Mucosa of descending colon (tissue), 3 donors: Measurements from ENCODE around the gene LAMA5. TPM values are rescaled to one million over a fixed set of nuclear protein-coding genes. Genes with fewer than 3 reads are reported as not detected.

Experiments used
- ATAC-seq: fragments of 200-7000 bp; cut with Tn5 transposase; one replicate; pipeline ENCODE4 v1.9.1; 2020; ENCODE audit warnings: mild to moderate bottlenecking, moderate library complexity
- DNase-seq, 3 donors: peaks; one replicate each; pipeline ENCODE4 v3.0.0-alpha.2; 2020
- H3K36me3 ChIP-seq: fragments of 200-600 bp; one replicate; pipeline ENCODE4 v1.8.0; 2021; ENCODE audit warnings: low read depth, mild to moderate bottlenecking
- H3K4me1 ChIP-seq: fragments of 200-600 bp; one replicate; pipeline ENCODE4 v1.8.0; 2021; ENCODE audit warnings: low read depth, mild to moderate bottlenecking
- H3K4me3 ChIP-seq: fragments of 200-600 bp; one replicate; pipeline ENCODE4 v1.8.0; 2021; ENCODE audit warnings: mild to moderate bottlenecking
- H3K9me3 ChIP-seq: fragments of 200-600 bp; one replicate; pipeline ENCODE4 v1.8.0; 2021; ENCODE audit warnings: mild to moderate bottlenecking
- CTCF ChIP-seq: fragments of 200-600 bp; IDR thresholded peaks from one replicate; pipeline ENCODE4 v1.8.0; 2022; ENCODE audit warnings: antibody characterized with exemption, mild to moderate bottlenecking
- intact Hi-C, 2 donors: fragments of 100-400 bp; cut with DNase I in 1 of 2; cut with micrococcal nuclease in 1 of 2; formaldehyde crosslinking; loops; one replicate each; pipeline versions ENCODE4 v1.11.0 to v1.11.1; 2022; cut with DNase I, micrococcal nuclease
- total RNA-seq, 3 donors: library from RNA; stranded (reverse); fragmentation: NEBNext Ultra II Directional in 2 of 3; extraction: Animal tissue kit (Norgen Biotek cat#: 25700) in 2 of 3; gene quantifications; one replicate each; pipeline versions ENCODE4 v1.2.1 to v1.2.4, GENCODE V29; 2021 to 2023
- donor health status: DM: no; HTN: no; CAD: no; lungs with moderate emphysema.
- donor health status: DM: no; HTN: no; CAD: no.
- donor health status: DM: no; HTN: yes; CAD: no.

The LAMA5 gene
- total RNA-seq, 3 donors from 2014 or later = 21.8 to 335 (median 40.7) TPM

DNA sequence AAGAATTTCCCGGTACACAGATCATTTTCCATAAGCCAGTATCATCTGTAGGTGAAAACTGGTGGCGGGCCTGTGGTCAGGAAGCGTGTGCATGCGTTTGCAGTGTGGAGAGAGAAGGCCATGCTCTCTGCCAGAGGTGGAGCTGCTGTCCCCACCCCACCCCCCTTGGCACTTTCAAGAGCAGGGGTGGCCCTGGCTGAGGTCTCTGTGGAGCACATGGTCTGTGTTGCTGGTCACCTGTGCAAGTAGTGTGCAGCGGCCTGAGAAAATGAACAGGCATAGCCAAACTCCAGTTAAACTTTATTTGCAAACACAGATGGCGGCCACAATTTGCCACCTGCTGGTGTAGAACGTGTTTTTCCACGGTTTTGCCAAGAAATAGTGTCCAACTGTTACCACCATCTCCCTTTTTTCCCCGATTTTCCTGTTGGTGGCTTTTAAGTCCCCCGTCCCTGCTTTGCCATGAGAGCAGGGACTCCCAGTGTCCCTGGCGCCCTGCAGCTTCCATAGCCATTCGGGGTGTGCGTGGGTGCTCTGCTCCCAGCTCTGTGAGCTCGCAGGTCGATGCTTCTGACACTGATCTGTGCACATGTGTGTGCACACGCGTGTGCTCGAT is 61.9 kb downstream of the LAMA5 start:
- no peak for DNase-seq
- intact Hi-C loops = no loop called here
- peaks cover 18% of the 10 kb centered on the region for H3K4me1 ChIP-seq
- no peaks in the 10 kb centered on the region for H3K9me3 ChIP-seq
- H3K4me3 ChIP-seq = no peak overlapping the region
- TF ChIP-seq CTCF = no peak
- H3K36me3 ChIP-seq = peaks cover 21% of the 10 kb centered on the region
- ATAC-seq = no peak

GRCh38 chr20:62304331-62305148 is 62.6 kb downstream of the LAMA5 start:
- no peak for ATAC-seq
- intact Hi-C loops = loop anchor here (5.0 kb wide), 1 partner anchor 83 kb away; the partner anchor contains the start of gene RPS21 (in 2 of the 2)
- peaks cover 18% of the 10 kb centered on the region for H3K4me1 ChIP-seq
- no peak for DNase-seq
- peaks cover 21% of the 10 kb centered on the region for H3K36me3 ChIP-seq
- peak overlapping the region; percentile 94 for H3K4me3 ChIP-seq
- no peak for TF ChIP-seq CTCF
- H3K9me3 ChIP-seq = no peaks in the 10 kb centered on the region

DNA sequence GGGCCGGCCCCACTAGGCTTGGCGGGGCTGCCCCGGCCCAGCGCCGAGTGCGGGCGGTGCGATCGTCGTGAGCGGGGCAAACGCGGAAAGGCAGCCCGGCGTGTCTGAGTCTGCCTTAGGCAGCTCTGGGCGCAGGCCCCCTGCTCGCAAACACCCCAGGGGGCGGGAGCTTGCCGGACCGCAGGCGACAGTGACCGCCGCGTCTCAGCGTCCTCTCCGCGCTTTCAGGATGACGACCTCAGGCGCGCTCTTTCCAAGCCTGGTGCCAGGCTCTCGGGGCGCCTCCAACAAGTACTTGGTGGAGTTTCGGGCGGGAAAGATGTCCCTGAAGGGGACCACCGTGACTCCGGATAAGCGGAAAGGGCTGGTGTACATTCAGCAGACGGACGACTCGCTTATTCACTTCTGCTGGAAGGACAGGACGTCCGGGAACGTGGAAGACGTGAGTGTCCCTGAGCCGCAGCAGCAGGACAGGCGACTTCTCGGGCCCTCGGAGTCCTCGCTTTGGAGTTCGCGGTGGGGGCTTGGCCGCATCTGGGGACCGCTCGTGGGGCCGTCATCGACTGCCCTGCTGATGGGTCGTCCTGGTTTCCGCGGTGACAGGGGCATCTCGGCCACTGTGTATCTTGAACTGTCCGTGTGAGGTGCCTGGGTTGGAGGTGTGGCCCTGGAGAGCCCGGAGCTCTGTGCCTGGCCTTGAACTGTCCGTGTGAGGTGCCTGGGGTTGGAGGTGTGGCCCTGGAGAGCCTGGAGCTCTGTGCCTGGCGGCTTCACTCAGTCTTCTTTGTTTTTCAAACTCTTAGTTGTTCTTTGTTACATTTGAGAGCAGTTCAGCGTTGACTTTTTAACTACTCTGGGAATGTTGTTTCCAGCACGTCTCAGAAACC is 63.5 kb downstream of the LAMA5 start:
- H3K4me3 ChIP-seq = peak overlapping the region; percentile 94
- peak; percentile 11 for ATAC-seq
- no peak for TF ChIP-seq CTCF
- no peaks in the 10 kb centered on the region for H3K9me3 ChIP-seq
- H3K4me1 ChIP-seq = peaks cover 18% of the 10 kb centered on the region
- DNase-seq = peak in 2 of 3 donors; percentile 34 to 47
- intact Hi-C loops = loop anchor here (5.0 kb wide), 1 partner anchor 84 kb away; the partner anchor contains the start of gene RPS21 (in 2 of the 2)
- peaks cover 21% of the 10 kb centered on the region for H3K36me3 ChIP-seq

- intact Hi-C loops = loop anchor here (5.0 kb wide), 1 partner anchor 84 kb away; the partner anchor contains the start of gene RPS21 (in 2 of the 2)
- no peak for TF ChIP-seq CTCF
- DNase-seq (no peak), ATAC-seq (no peak)
- Histone ChIP-seq H3K4me1 (peaks cover 18% of the 10 kb centered on the region), H3K36me3 (peaks cover 17% of the 10 kb centered on the region), H3K4me3 (peak overlapping the region; percentile 94), H3K9me3 (no peaks in the 10 kb centered on the region)
Measured at GRCh38 chr20:62303062-62303339, 64.1 kb downstream of the LAMA5 start.

DNA sequence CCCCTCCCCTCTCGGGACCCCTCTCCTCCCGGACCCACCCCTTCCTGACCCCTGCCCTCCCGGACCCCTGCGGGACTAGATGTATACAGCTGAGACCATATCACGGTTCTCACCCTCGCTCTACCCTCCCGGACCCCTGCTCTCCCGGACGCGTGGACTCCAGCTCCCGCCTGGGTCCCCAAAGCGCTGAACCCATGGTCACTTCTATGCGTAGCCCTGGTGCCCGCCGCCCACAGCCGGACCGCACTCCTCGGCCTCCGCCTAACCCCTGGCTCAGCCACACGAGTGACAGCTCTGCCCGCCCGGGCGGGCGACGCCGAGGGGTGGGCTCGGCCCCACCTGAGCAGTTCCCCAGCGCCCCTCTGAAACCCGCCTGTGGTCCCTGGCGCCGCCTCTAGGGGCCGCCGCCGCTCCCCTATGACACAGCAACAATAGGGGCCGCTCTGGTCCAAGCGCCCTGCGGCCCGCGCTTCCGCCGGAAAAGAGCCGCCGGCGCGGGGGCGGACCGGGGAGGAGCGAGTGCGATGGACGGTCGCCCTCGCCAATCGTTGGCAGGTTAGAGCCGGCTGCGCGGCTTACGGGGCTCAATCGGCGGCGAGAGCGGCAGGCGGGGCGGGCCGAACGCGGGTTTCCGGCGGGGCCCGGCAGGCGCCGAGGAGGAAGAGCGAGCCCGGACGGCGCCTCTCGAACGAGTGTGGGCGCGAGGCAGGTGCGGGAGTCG is 64.6 kb downstream of the LAMA5 start, which contains the start of gene ADRM1:
TSS of gene ADRM1 (plus strand) at position 657 of the 721 bp plus-strand sequence. CDS start 572 bp downstream, outside the sequence.
- Histone ChIP-seq H3K36me3 (peaks cover 14% of the 10 kb centered on the region), H3K4me1 (peaks cover 18% of the 10 kb centered on the region), H3K9me3 (no peaks in the 10 kb centered on the region), H3K4me3 (peak within 1 kb of the TSS; percentile 94)
- peak; percentile 94 for TF ChIP-seq CTCF
- DNase-seq (peak; percentile 95 to 98 (median 97)), ATAC-seq (peak; percentile 91)
- intact Hi-C loops = loop anchor here (5.0 kb wide), 1 partner anchor 85 kb away; the partner anchor contains the start of gene RPS21 (in 2 of the 2)
